Lower leg skin (tissue), 4 donors: Measurements from ENCODE around the gene MAN2A1. TPM values are rescaled to one million over a fixed set of nuclear protein-coding genes. Genes with fewer than 3 reads are reported as not detected.

Experiments
- DNase-seq, 2 donors: peaks; one replicate each; pipeline ENCODE4 v3.0.0-alpha.2; 2019; ENCODE audit warnings: low spot score in 2 of 2
- H3K4me3 ChIP-seq: fragments of 200-600 bp; sonication (generic); 2 replicates; pipeline ENCODE4 v1.5.1; 2017; ENCODE audit warnings: mild to moderate bottlenecking, low read depth; ENCODE audit not compliant: poor library complexity, severe bottlenecking
- CTCF ChIP-seq, 3 donors: fragments of 450-650 bp; IDR thresholded peaks; one replicate each; pipeline ENCODE4 v1.5.1; 2016; ENCODE audit warnings: antibody characterized with exemption in 3 of 3, mild to moderate bottlenecking in 3 of 3, moderate library complexity in 2 of 3
- POLR2A ChIP-seq, 2 donors: fragments of 450-650 bp; IDR thresholded peaks; one replicate each; pipeline ENCODE4 v1.6.1; 2016 to 2017; ENCODE audit warnings: antibody characterized with exemption in 2 of 2, mild to moderate bottlenecking in 1 of 2, moderate library complexity in 1 of 2
- WGBS, 2 donors: methylation state at CpG; one replicate each; pipeline ENCODE4 v1.1.5; 2018; 5-methylcytosine and 5-hydroxymethylcytosine counted together
- intact Hi-C: fragments of 100-400 bp; cut with DNase I; formaldehyde crosslinking; loops from one replicate; pipeline ENCODE4 v1.15.0; 2023; ENCODE audit warnings: low total_unique reads
- total RNA-seq, 4 donors: library from RNA; depleted of rRNA; stranded (reverse); fragments of >200 nt; gene quantifications; one replicate each; pipeline ENCODE4 v1.1.0, GENCODE V29; 2016

The MAN2A1 gene
- total RNA-seq, 4 donors from 2014 or later, result 35.0 to 45.8 (median 40.2) TPM

- no peak for DNase-seq
- intact Hi-C loops, result no loop called here
- no peak for TF ChIP-seq CTCF (IDR thresholded peaks at IDR 0.05)
- TF ChIP-seq POLR2A (IDR thresholded peaks at IDR 0.05), result no peak
- H3K4me3 ChIP-seq, result no peak overlapping the region
- 85 to 89% methylated on average over 8 of the region's 8 CpGs for WGBS, 2 donors
These were observed 167.8 kb downstream of the MAN2A1 start for GRCh38 chr5:109857405-109858031.

GRCh38 chr5:109859537-109859936 is 169.8 kb downstream of the MAN2A1 start:
- intact Hi-C loops, result no loop called here
- TF ChIP-seq POLR2A (IDR thresholded peaks at IDR 0.05), result no peak
- no peak for TF ChIP-seq CTCF (IDR thresholded peaks at IDR 0.05)
- no peak for DNase-seq
- no peak overlapping the region for H3K4me3 ChIP-seq

GRCh38 chr5:109862301-109862700 is 172.6 kb downstream of the MAN2A1 start:
- H3K4me3 ChIP-seq, result no peak overlapping the region
- TF ChIP-seq POLR2A (IDR thresholded peaks at IDR 0.05) (no peak), CTCF (IDR thresholded peaks at IDR 0.05) (no peak)
- intact Hi-C loops, result no loop called here
- 93 to 94% methylated on average over 2 of the region's 2 CpGs for whole genome bisulfite sequencing, 2 donors
- DNase-seq, result no peak

GRCh38 chr5:109863752-109864151 is 174.0 kb downstream of the MAN2A1 start:
- WGBS, 2 donors, result 52 to 60% methylated on average over 1 of the region's 1 CpG
- intact Hi-C loops, result no loop called here
- no peak overlapping the region for H3K4me3 ChIP-seq
- DNase-seq, result no peak
- no peak for TF ChIP-seq POLR2A (IDR thresholded peaks at IDR 0.05)
- TF ChIP-seq CTCF (IDR thresholded peaks at IDR 0.05), result no peak

GRCh38 chr5:109865637-109866036 is 175.9 kb downstream of the MAN2A1 start:
- intact Hi-C loops, result no loop called here
- WGBS, 2 donors, result 39 to 51% methylated on average over 2 of the region's 2 CpGs
- TF ChIP-seq POLR2A (IDR thresholded peaks at IDR 0.05), result no peak
- no peak for TF ChIP-seq CTCF (IDR thresholded peaks at IDR 0.05)
- DNase-seq, result no peak
- H3K4me3 ChIP-seq, result no peak overlapping the region

GRCh38 chr5:109866051-109866450 is 176.3 kb downstream of the MAN2A1 start:
- no peak overlapping the region for H3K4me3 ChIP-seq
- 89 to 92% methylated on average over 2 of the region's 2 CpGs for WGBS, 2 donors
- intact Hi-C loops, result no loop called here
- no peak for TF ChIP-seq CTCF (IDR thresholded peaks at IDR 0.05)
- TF ChIP-seq POLR2A (IDR thresholded peaks at IDR 0.05), result no peak
- DNase-seq, result no peak
